BLaER1 treated with 17β-estradiol and CSF1 and Interleukin-3, amounts not matched to agents 10 nM and 100 nM (cell line): ENCODE measurements around the gene IFT25.

ENCODE experiments used
- H3K27ac ChIP-seq, 11 experiments: shearing (Covaris generic); formaldehyde crosslinking; 2 replicates each; pipeline ENCODE4 v1.8.1; 2022
- H3K27me3 ChIP-seq, 11 experiments: shearing (Covaris generic); formaldehyde crosslinking; 2 replicates each; pipeline ENCODE4 v1.8.1; 2022
- H3K36me3 ChIP-seq, 11 experiments: shearing (Covaris generic); formaldehyde crosslinking; 2 replicates each; pipeline ENCODE4 v1.8.1; 2022
- H3K4me1 ChIP-seq, 10 experiments: shearing (Covaris generic); formaldehyde crosslinking; 2 replicates each; pipeline ENCODE4 v1.8.1; 2022
- H3K4me2 ChIP-seq, 11 experiments: shearing (Covaris generic); formaldehyde crosslinking; 2 replicates each; pipeline ENCODE4 v1.8.1; 2022
- H3K4me3 ChIP-seq, 10 experiments: shearing (Covaris generic); formaldehyde crosslinking; 2 replicates each; pipeline ENCODE4 v1.8.1; 2022
- H3K9ac ChIP-seq, 11 experiments: shearing (Covaris generic); formaldehyde crosslinking; 2 replicates each; pipeline ENCODE4 v1.8.1; 2022
- H3K9me3 ChIP-seq, 11 experiments: shearing (Covaris generic); formaldehyde crosslinking; replicated peaks in 1 of 11; 2 replicates each; pipeline ENCODE4 v1.8.1; 2022
- H4K20me1 ChIP-seq, 11 experiments: shearing (Covaris generic); formaldehyde crosslinking; 2 replicates each; pipeline ENCODE4 v1.8.1; 2022
- Cebpa-rat ChIP-seq, 11 experiments: shearing (Covaris generic); IDR thresholded peaks; 2 replicates each; pipeline ENCODE4 v1.8.1; 2022

Gene IFT25

GRCh38 chr1:53919675-53920066 is 25.8 kb downstream of the IFT25 start:
- Histone ChIP-seq H3K4me2 (no peak overlapping the region), H3K9ac (no peak overlapping the region), H4K20me1 (no peaks in the 10 kb centered on the region), H3K36me3 (peaks cover 40 to 97% (median 62%) of the 10 kb centered on the region in 11 experiments), H3K9me3 (no peaks in the 10 kb centered on the region), H3K27me3 (no peaks in the 10 kb centered on the region), H3K27ac (no peak overlapping the region), H3K4me1 (no peaks in the 10 kb centered on the region), H3K4me3 (no peak overlapping the region)
- no peak for TF ChIP-seq Cebpa-rat (IDR thresholded peaks at IDR 0.05)

- Histone ChIP-seq H3K36me3 (peaks cover 43 to 91% (median 56%) of the 10 kb centered on the region in 11 experiments), H3K9ac (no peak overlapping the region), H3K4me1 (no peaks in the 10 kb centered on the region), H3K4me2 (no peak overlapping the region), H3K27me3 (no peaks in the 10 kb centered on the region), H4K20me1 (no peaks in the 10 kb centered on the region), H3K4me3 (no peak overlapping the region), H3K9me3 (no peaks in the 10 kb centered on the region), H3K27ac (no peak overlapping the region)
- no peak for TF ChIP-seq Cebpa-rat (IDR thresholded peaks at IDR 0.05)
These were observed 27.2 kb downstream of the IFT25 start for GRCh38 chr1:53918343-53918742.

GRCh38 chr1:53913352-53914033 is 32.0 kb downstream of the IFT25 start:
- no peak for TF ChIP-seq Cebpa-rat (IDR thresholded peaks at IDR 0.05)
- Histone ChIP-seq H3K4me2 (no peak overlapping the region), H3K4me1 (no peaks in the 10 kb centered on the region), H3K4me3 (no peak overlapping the region), H3K9me3 (no peaks in the 10 kb centered on the region), H4K20me1 (no peaks in the 10 kb centered on the region), H3K9ac (no peak overlapping the region), H3K27me3 (no peaks in the 10 kb centered on the region), H3K36me3 (peaks cover 11 to 59% (median 24%) of the 10 kb centered on the region in 11 experiments; a peak in 19 of 22 replicates), H3K27ac (no peak overlapping the region)

- Histone ChIP-seq H3K36me3 (peaks cover 8 to 47% (median 20%) of the 10 kb centered on the region in 11 experiments; a peak in 18 of 22 replicates), H3K27ac (no peak overlapping the region), H3K4me1 (peaks cover 0 to under 1% (median 0%) of the 10 kb centered on the region in 10 experiments; a peak in 1 of 20 replicates), H4K20me1 (no peaks in the 10 kb centered on the region), H3K4me3 (no peak overlapping the region), H3K9me3 (no peaks in the 10 kb centered on the region), H3K27me3 (no peaks in the 10 kb centered on the region), H3K9ac (no peak overlapping the region), H3K4me2 (no peak overlapping the region)
- TF ChIP-seq Cebpa-rat (IDR thresholded peaks at IDR 0.05) = no peak
These were observed 34.1 kb downstream of the IFT25 start for GRCh38 chr1:53911442-53911841.

GRCh38 chr1:53909946-53910345 is 35.6 kb downstream of the IFT25 start:
- no peaks in the 10 kb centered on the region for H3K9me3 ChIP-seq
- peaks cover 4 to 32% (median 11%) of the 10 kb centered on the region in 11 experiments; a peak in 14 of 22 replicates for H3K36me3 ChIP-seq
- H3K4me1 ChIP-seq = peaks cover 0 to 7% (median 0%) of the 10 kb centered on the region in 10 experiments; a peak in 3 of 20 replicates
- TF ChIP-seq Cebpa-rat (IDR thresholded peaks at IDR 0.05) = no peak
- no peak overlapping the region for H3K4me3 ChIP-seq
- no peak overlapping the region for H3K9ac ChIP-seq
- no peak overlapping the region for H3K4me2 ChIP-seq
- no peak overlapping the region for H3K27ac ChIP-seq
- H3K27me3 ChIP-seq = no peaks in the 10 kb centered on the region
- no peaks in the 10 kb centered on the region for H4K20me1 ChIP-seq

- H3K4me3 ChIP-seq = no peak overlapping the region
- H3K4me1 ChIP-seq = peaks cover 0 to 23% (median 19%) of the 10 kb centered on the region in 10 experiments; a peak in 16 of 20 replicates
- H3K36me3 ChIP-seq = peaks cover 0 to 10% (median 0%) of the 10 kb centered on the region in 11 experiments; a peak in 2 of 22 replicates
- TF ChIP-seq Cebpa-rat (IDR thresholded peaks at IDR 0.05) = no peak
- no peaks in the 10 kb centered on the region for H3K9me3 ChIP-seq
- no peak overlapping the region for H3K9ac ChIP-seq
- no peaks in the 10 kb centered on the region for H3K27me3 ChIP-seq
- no peak overlapping the region for H3K27ac ChIP-seq
- no peaks in the 10 kb centered on the region for H4K20me1 ChIP-seq
- H3K4me2 ChIP-seq = peak overlapping the region in 2 of 11 experiments; percentile 1 to 33; a peak in 3 of 22 replicates
These were observed 39.4 kb downstream of the IFT25 start for GRCh38 chr1:53906121-53906520.

GRCh38 chr1:53905509-53905908 is 40.0 kb downstream of the IFT25 start:
- peaks cover 0 to 23% (median 19%) of the 10 kb centered on the region in 10 experiments; a peak in 16 of 20 replicates for H3K4me1 ChIP-seq
- H3K27ac ChIP-seq = no peak overlapping the region
- H3K27me3 ChIP-seq = no peaks in the 10 kb centered on the region
- no peak overlapping the region for H3K9ac ChIP-seq
- TF ChIP-seq Cebpa-rat (IDR thresholded peaks at IDR 0.05) = no peak
- no peak overlapping the region for H3K4me3 ChIP-seq
- H4K20me1 ChIP-seq = no peaks in the 10 kb centered on the region
- peaks cover 0 to 10% (median 0%) of the 10 kb centered on the region in 11 experiments; a peak in 2 of 22 replicates for H3K36me3 ChIP-seq
- no peak overlapping the region for H3K4me2 ChIP-seq
- no peaks in the 10 kb centered on the region for H3K9me3 ChIP-seq

GRCh38 chr1:53902235-53903138 is 43.0 kb downstream of the IFT25 start:
- H3K4me1 ChIP-seq = peaks cover 0 to 27% (median 19%) of the 10 kb centered on the region in 10 experiments; a peak in 16 of 20 replicates
- no peak for TF ChIP-seq Cebpa-rat (IDR thresholded peaks at IDR 0.05)
- H3K36me3 ChIP-seq = peaks cover 0 to 10% (median 0%) of the 10 kb centered on the region in 11 experiments; a peak in 2 of 22 replicates
- H3K9me3 ChIP-seq = no peaks in the 10 kb centered on the region
- H3K27me3 ChIP-seq = no peaks in the 10 kb centered on the region
- peak overlapping the region in 8 of 11 experiments; percentile 17 to 60 (median 49); a peak in 12 of 22 replicates for H3K4me2 ChIP-seq
- no peak overlapping the region; a peak in 1 of 22 replicates for H3K27ac ChIP-seq
- H3K4me3 ChIP-seq = no peak overlapping the region
- no peak overlapping the region for H3K9ac ChIP-seq
- H4K20me1 ChIP-seq = no peaks in the 10 kb centered on the region

GRCh38 chr1:53899708-53900107 is 45.8 kb downstream of the IFT25 start:
- H3K9me3 ChIP-seq = no peaks in the 10 kb centered on the region
- H3K27ac ChIP-seq = no peak overlapping the region
- H3K36me3 ChIP-seq = no peaks in the 10 kb centered on the region
- no peak for TF ChIP-seq Cebpa-rat (IDR thresholded peaks at IDR 0.05)
- no peak overlapping the region for H3K4me2 ChIP-seq
- H3K9ac ChIP-seq = no peak overlapping the region
- peaks cover 9 to 29% (median 22%) of the 10 kb centered on the region in 10 experiments; a peak in 17 of 20 replicates for H3K4me1 ChIP-seq
- no peaks in the 10 kb centered on the region for H4K20me1 ChIP-seq
- no peak overlapping the region for H3K4me3 ChIP-seq
- no peaks in the 10 kb centered on the region for H3K27me3 ChIP-seq
